GM12865 (cell line): ENCODE measurements around the gene RAD23B.

Experiments
- DNase-seq: peaks from one replicate; pipeline ENCODE4 v3.0.0; 2010; ENCODE audit warnings: low read depth
- H3K4me3 ChIP-seq: 2 replicates; pipeline ENCODE4 v1.5.1; 2011; ENCODE audit warnings: mild to moderate bottlenecking, low read depth, low read length, control low read depth
- TF ChIP-seq, protein P1 (sequence below): IDR thresholded peaks from 2 replicates; pipeline ENCODE4 v1.5.1; 2011; ENCODE audit warnings: low read length, control low read depth, low read depth, inconsistent platforms; ENCODE audit not compliant: insufficient read depth; ENCODE audit errors: missing control alignments

The RAD23B gene

DNA sequence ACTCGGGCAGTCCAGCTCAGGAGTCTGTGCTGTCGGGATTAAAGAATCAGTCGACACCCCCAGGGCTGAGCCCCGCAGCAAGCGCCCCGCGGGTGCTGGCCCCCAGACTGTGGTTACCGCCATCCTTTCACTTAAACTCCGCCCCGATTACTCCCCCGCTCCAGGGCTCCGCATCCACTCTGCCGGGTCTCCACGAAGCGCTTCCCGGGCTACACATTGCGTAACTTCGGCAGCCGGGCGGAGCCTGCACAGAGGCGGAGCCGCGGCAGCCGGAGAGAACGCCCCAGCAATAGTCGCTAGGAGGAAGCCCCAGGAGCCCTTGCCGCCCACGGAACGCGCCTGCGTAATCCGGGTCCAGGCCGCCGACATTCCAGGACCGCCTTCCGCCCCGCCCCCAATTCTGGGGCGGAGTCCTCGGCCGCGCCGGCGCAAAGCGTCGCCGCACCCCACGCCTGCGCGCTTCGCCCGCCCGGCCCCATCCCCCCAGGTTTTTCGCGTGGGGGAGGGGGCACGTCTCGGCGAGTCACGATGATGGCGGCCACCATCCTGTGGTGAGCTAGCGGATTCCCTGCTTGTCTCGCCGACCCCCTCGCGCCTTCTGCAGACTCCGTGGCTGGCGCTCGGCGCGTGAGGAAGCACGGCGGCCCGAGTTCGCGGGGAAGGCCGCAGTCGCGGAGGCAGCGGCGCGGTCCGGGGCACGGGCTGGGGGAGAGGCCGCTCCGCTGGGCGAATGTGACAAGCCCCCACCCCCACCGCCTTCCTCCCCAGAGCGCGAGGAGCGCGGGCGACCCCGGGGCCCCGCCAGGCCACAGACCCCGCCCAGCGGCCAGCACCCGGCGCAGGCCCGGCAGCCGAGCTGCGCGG, at the start of gene RAD23B:
Gene RAD23B (plus strand): TSS at position 521 of the 864 bp plus-strand sequence. CDS start 351 bp downstream, outside the sequence.
- TF ChIP-seq, protein P1, sequence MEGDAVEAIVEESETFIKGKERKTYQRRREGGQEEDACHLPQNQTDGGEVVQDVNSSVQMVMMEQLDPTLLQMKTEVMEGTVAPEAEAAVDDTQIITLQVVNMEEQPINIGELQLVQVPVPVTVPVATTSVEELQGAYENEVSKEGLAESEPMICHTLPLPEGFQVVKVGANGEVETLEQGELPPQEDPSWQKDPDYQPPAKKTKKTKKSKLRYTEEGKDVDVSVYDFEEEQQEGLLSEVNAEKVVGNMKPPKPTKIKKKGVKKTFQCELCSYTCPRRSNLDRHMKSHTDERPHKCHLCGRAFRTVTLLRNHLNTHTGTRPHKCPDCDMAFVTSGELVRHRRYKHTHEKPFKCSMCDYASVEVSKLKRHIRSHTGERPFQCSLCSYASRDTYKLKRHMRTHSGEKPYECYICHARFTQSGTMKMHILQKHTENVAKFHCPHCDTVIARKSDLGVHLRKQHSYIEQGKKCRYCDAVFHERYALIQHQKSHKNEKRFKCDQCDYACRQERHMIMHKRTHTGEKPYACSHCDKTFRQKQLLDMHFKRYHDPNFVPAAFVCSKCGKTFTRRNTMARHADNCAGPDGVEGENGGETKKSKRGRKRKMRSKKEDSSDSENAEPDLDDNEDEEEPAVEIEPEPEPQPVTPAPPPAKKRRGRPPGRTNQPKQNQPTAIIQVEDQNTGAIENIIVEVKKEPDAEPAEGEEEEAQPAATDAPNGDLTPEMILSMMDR, result no peak
- peak; percentile 99 for DNase-seq
- peak within 1 kb of the TSS; percentile 65 for H3K4me3 ChIP-seq

DNA sequence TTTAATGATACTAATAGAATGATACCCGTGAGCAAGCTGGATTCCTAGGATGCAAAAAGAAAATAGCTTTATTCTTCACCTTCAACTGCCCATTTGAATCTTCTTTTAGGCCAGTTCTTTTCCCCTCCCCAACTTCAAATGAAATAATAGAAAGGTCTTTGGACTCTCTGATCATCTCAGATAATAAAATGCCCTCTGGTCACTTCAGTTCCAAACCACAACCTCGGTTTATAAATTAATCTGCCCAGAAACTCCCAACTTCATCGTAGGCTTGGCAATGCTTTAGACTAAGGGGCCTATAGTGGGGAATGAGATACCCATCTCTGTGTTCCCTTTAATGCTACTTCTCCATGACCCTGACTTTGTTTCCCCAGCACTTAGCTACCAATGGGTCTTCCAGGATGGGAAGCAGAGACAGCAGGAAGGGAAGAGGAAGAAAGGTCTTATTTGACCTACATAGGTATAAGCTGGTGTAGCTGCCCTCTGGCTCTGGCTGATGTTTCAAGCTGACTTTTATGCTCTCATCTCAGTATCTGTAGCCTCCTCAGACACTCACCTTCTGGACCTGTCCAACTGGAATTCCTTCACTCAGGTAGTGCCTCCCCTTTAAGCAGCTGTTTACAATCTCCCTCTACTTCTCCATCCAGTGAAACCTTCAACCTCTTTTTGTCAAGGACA, 47.2 kb upstream of the RAD23B start:
- DNase-seq, result no peak
- TF ChIP-seq, protein P1, result no peak
- H3K4me3 ChIP-seq, result no peak overlapping the region

DNA sequence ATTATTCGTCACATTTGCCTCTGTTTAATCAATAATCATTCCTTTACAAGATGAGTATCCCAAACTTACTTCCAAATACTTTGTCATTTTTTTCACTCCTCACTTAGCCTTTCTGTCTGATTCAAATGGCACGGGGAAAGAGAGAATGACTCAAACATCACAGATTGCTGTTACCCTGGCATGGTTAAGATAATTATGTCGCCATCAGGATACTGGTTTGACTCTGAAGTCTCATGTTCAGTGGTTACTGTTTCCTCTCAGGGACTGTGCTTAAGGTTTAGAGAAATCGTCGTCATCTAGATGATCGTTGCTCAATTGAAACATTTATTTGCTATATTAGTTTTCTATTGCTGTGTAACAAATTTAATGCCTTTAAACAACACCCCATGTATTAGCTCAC, 45.2 kb upstream of the RAD23B start:
- TF ChIP-seq, protein P1, result no peak
- H3K4me3 ChIP-seq, result no peak overlapping the region
- DNase-seq, result no peak

DNA sequence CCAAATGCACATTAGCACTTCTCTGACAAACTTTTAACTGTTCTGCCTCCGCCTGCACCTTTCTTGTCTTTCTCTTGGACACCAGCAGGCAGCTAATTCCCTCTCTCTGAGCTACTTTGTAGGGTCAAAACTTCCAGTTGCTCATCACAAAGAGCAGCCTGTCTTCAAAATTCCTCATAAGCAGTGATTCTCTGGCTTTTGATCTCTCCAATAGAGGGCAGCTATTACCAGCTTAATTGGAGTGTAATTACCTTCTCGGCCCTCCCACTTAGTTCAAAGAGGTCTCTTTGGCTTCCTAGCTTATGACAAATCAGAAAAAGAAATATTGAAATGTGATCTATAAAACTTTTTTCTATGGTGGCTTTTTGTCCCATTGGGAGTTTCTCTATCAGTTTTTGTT, 43.6 kb upstream of the RAD23B start:
- peak; percentile 25 for DNase-seq
- TF ChIP-seq, protein P1, result peak; percentile 25
- no peak overlapping the region for H3K4me3 ChIP-seq

DNA sequence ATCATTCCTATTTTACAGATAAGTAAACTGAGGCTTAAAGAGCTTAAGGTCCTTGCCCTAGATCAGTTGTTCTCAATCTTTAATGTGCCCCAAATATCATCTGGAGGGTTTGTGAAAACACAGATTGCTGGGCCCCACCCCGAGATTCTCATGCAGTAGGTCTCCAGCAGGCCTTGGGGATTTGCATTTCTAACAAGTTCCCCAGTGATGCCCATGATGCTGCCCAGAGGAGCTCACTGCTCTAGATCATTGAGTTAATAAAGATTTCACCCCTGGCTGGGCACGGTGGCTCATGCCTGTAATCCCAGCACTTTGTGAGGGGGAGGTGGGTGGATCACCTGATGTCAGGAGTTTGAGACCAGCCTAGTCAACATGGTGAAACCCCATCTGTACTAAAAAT, 42.8 kb upstream of the RAD23B start:
- TF ChIP-seq, protein P1, result no peak
- DNase-seq, result no peak

DNA sequence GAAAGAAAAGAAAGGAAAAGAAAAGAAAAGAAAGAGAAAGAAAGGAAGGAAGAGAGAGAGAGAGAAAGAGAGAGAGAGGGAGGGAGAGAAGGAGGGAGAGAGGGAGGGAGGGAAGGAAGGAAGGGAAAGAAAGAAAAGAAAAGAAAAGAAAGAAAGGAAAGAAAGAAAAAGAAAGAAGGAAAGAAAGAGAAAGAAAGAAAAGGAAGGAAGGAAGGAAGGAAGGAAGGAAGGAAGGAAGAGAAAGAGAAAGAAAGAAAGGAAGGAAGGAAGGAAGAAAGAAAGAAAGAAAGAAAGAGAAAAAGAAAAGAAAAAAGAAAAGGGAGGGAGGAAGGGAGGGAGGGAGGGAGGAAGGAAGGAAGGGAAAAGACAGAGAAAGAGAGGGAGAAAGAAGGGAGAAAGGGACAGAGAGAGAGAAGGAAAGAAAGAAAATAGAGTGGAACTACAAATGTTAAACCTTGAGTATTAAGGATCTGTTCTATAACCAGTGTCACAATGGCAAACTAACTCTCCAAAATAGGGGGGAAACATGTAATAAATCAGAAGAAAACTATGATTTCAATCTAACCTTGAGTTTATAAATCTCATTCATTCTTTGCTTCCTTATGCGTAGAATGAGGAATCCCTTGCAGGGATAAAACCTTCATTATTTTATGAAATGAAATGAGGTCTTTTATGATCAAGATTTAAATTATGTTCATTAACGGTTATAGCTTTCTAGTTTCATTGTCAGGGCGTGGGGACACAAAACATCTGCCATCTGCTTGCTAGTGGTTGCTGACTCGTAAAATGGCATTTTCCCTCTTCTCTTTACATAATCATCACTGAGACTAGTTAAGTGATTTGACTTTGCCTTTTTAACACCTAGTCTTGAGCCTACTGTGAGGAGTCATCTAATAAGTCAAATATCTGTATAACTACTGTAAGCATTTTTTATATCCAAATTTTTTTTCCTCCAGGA, 40.7 kb upstream of the RAD23B start:
- no peak overlapping the region for H3K4me3 ChIP-seq
- DNase-seq, result peak; percentile 14
- TF ChIP-seq, protein P1, result no peak

More for the DNA sequence above, 42.8 kb upstream of the RAD23B start:
- H3K4me3 ChIP-seq, result no peak overlapping the region
